Aorta (tissue), 5 donors: Measurements from ENCODE around the gene SPAG17. TPM values are rescaled to one million over a fixed set of nuclear protein-coding genes. Genes with fewer than 3 reads are reported as not detected.

Source experiments
- ATAC-seq: fragments of 200-7000 bp; cut with Tn5 transposase; one replicate; pipeline ENCODE4 v1.9.1; 2022; ENCODE audit warnings: moderate library complexity; ENCODE audit not compliant: low FRiP score
- DNase-seq, 2 donors: peaks; one replicate each; pipeline ENCODE4 v3.0.0-alpha.2; 2020
- H3K27ac ChIP-seq, 2 donors: one replicate each; pipeline ENCODE4 v1.5.1; 2013; ENCODE audit warnings: low read length in 2 of 2, mild to moderate bottlenecking in 2 of 2, moderate library complexity in 2 of 2, control low read depth in 1 of 2, inconsistent platforms in 1 of 2, low read depth in 1 of 2
- H3K27me3 ChIP-seq, 2 donors: one replicate each; pipeline ENCODE4 v1.6.1; 2013; ENCODE audit warnings: control low read depth in 1 of 2, low read length in 1 of 2, mild to moderate bottlenecking in 1 of 2, moderate library complexity in 1 of 2; ENCODE audit not compliant: insufficient read depth in 2 of 2, control insufficient read depth in 1 of 2
- H3K36me3 ChIP-seq, 2 donors: one replicate each; pipeline ENCODE4 v1.6.1; 2013; ENCODE audit warnings: control low read depth in 1 of 2, low read length in 1 of 2, mild to moderate bottlenecking in 1 of 2; ENCODE audit not compliant: insufficient read depth in 2 of 2, control insufficient read depth in 1 of 2
- H3K4me1 ChIP-seq, 2 donors: one replicate each; pipeline ENCODE4 v1.6.1; 2013; ENCODE audit warnings: low read length in 2 of 2, control low read depth in 1 of 2, mild to moderate bottlenecking in 1 of 2, moderate library complexity in 1 of 2; ENCODE audit not compliant: insufficient read depth in 2 of 2, control insufficient read depth in 1 of 2
- H3K4me3 ChIP-seq, 2 donors: one replicate each; pipeline ENCODE4 v1.5.1; 2013; ENCODE audit warnings: low read length in 2 of 2, control low read depth in 1 of 2, mild to moderate bottlenecking in 1 of 2
- H3K9me3 ChIP-seq: one replicate; pipeline ENCODE4 v1.6.1; 2013; ENCODE audit warnings: mild to moderate bottlenecking, low read length; ENCODE audit not compliant: control insufficient read depth
- WGBS, 2 donors: extraction: QIAGEN DNeasy Blood & Tissue Kit; methylation state at CpG; one replicate each; pipeline ENCODE4 v1.1.7; 2013; 5-methylcytosine and 5-hydroxymethylcytosine counted together
- intact Hi-C, 2 donors: fragments of 100-400 bp; cut with DNase I; formaldehyde crosslinking; loops; one replicate each; pipeline versions ENCODE4 v1.14.2 to v1.15.0; 2022
- polyA plus RNA-seq, 2 donors: library from polyadenylated mRNA; stranded (reverse); fragments of 200-250 nt; gene quantifications; one replicate each; pipeline ENCODE4 v1.2.3, GENCODE V29; 2013
- total RNA-seq, 2 donors: library from RNA; stranded (reverse); fragmentation: NEBNext Ultra II Directional; extraction: Animal tissue kit (Norgen Biotek cat#: 25700); gene quantifications; one replicate each; pipeline ENCODE4 v1.2.1, GENCODE V29; 2021
- donor health status: healthy with polysubstance abuse.
- donor health status: Bipolar disorder and iron deficiency.
- donor health status: DM: no; HTN: no; CAD: no.
- donor health status: DM: no; HTN: no; CAD: no.
- donor health status: DM: yes; HTN: yes; CAD: no.

The SPAG17 gene
- total and polyA plus RNA-seq, 4 donors: 0.06 TPM; not detected in 3

- H3K36me3 ChIP-seq: no peaks in the 10 kb centered on the region
- WGBS, 2 donors: 84% methylated on average over 5 of the region's 5 CpGs
- DNase-seq (no peak), ATAC-seq (no peak)
- no peak overlapping the region for H3K4me3 ChIP-seq
- H3K9me3 ChIP-seq: no peaks in the 10 kb centered on the region
- no peaks in the 10 kb centered on the region for H3K27me3 ChIP-seq
- no peak overlapping the region for H3K27ac ChIP-seq
- intact Hi-C loops: no loop called here
- H3K4me1 ChIP-seq: no peaks in the 10 kb centered on the region
Observed at GRCh38 chr1:117981455-117982192, 203.4 kb downstream of the SPAG17 start.

- Histone ChIP-seq H3K9me3 (no peaks in the 10 kb centered on the region), H3K36me3 (no peaks in the 10 kb centered on the region), H3K27me3 (no peaks in the 10 kb centered on the region), H3K4me3 (no peak overlapping the region), H3K4me1 (no peaks in the 10 kb centered on the region), H3K27ac (no peak overlapping the region)
- intact Hi-C loops: no loop called here
- DNase-seq (no peak), ATAC-seq (no peak)
- WGBS, 2 donors: 69 to 75% methylated on average over 3 of the region's 3 CpGs
Observed at GRCh38 chr1:117976381-117976780, 208.6 kb downstream of the SPAG17 start.

- intact Hi-C loops: no loop called here
Observed at GRCh38 chr1:117971777-117972176, 213.3 kb downstream of the SPAG17 start.

DNA sequence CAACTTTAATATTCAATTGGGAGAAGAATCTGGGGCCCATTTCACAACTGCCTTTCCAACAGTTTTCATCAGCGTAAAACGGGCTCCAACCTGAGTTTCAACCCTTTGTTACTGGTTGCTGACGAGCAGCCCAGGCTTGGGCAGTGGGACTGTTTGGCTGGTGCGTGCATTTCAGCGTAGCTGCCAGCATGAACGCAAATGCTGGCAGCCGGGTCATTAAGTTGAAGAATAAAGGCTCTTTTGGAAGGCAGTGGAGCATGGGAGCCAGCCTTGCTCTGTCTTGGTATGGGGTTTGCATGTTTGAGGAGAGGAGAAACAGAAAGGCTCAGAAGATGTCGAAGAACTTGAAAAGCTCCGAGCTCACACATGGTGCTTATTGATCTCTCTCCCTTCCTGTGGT lies 214.8 kb downstream of the SPAG17 start:
- Histone ChIP-seq H3K4me3 (no peak overlapping the region), H3K4me1 (peaks cover 0 to 2% of the 10 kb centered on the region in 2 donors), H3K27me3 (no peaks in the 10 kb centered on the region), H3K36me3 (no peaks in the 10 kb centered on the region), H3K27ac (no peak overlapping the region), H3K9me3 (no peaks in the 10 kb centered on the region)
- intact Hi-C loops: no loop called here
- DNase-seq (no peak), ATAC-seq (no peak)
- WGBS, 2 donors: 37 to 41% methylated on average over 9 of the region's 9 CpGs

More at GRCh38 chr1:117971777-117972176, 213.3 kb downstream of the SPAG17 start:
- H3K4me1 ChIP-seq: peaks cover 0 to 2% of the 10 kb centered on the region in 2 donors
- DNase-seq (no peak), ATAC-seq (no peak)
- no peaks in the 10 kb centered on the region for H3K9me3 ChIP-seq
- H3K27me3 ChIP-seq: no peaks in the 10 kb centered on the region
- no peaks in the 10 kb centered on the region for H3K36me3 ChIP-seq
- no peak overlapping the region for H3K4me3 ChIP-seq
- H3K27ac ChIP-seq: no peak overlapping the region

DNA sequence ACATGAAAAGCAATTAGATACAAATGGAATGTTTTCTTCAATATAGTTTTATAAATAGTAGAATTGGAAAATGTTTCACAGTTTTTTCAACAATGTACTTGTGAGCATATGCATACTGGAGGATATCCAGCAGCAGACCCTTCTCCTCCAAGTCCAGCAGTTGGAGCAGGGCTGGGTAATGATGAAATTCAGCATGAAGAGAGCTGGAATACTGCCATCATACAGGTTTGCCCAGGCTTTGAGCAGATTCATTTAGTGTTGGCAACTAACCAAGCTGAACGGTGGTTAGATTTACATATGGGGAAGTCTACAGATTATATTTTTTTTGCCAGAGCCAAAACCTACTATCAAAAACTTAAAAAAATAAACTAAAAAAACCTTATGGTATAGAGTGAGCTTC lies 217.1 kb downstream of the SPAG17 start:
- ATAC-seq (no peak), DNase-seq (no peak)
- no peak overlapping the region for H3K27ac ChIP-seq
- no peak overlapping the region for H3K4me3 ChIP-seq
- peaks cover 0 to 2% of the 10 kb centered on the region in 2 donors for H3K4me1 ChIP-seq
- no peaks in the 10 kb centered on the region for H3K27me3 ChIP-seq
- WGBS, 2 donors: 0% methylated on average over 1 of the region's 1 CpG
- intact Hi-C loops: no loop called here
- H3K36me3 ChIP-seq: peaks cover 0 to 2% of the 10 kb centered on the region in 2 donors
- no peaks in the 10 kb centered on the region for H3K9me3 ChIP-seq

DNA sequence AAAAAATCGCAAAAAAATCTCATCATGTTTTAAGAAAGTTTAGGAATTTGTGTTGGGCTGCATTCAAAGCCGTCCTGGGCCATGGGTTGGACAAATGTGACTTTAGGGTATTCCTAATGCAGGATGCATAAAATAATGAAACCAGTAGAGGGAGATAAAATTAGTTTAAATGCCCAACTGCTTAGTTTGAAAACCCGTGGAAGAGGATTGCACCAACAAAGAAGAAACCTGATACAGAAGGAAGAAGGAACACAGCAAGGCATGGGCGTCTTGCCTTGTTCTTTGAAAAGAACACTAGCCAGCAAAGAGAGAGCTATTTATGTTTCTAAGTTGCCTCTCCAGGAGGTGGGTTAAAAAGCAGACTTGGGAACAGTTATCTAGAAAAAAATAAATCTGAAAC lies 217.6 kb downstream of the SPAG17 start:
- 35% methylated on average over 4 of the region's 4 CpGs for WGBS, 2 donors

DNA sequence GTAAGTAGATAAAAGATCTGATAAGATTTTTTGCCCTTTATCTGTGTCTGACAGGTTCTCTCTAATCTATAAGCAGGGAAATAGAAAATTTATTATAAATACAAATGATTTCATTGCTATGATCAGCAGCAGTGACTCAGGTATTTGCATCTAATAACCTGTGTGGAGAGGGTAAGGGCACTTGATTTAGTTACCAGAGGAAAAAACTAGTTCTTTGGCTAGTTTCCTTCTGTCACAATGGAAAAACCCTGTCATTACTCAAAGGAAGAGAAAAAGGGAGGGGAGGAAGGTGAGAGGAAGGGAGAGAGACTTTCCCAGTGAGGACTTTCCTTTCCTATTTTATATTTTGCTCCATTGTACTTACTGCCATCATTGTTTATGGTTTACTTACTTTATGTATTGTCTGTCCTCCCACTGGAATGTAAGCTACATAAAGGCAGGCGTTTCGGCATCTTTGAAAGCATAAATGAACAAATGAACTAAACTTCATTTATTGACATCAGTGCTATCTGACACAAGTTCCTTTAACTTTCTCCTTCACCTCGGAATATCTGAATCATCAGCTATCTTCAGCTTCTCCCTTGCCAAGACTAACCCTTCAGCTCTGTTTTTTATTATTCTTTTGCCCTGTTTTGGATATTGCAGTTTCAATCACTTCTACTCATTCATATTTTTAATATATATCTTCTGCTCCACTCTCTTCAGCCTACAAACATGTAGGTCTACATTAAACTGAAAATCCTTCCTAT lies 220.6 kb downstream of the SPAG17 start:
- Histone ChIP-seq H3K36me3 (peaks cover 0 to 3% of the 10 kb centered on the region in 2 donors), H3K27ac (no peak overlapping the region), H3K27me3 (no peaks in the 10 kb centered on the region), H3K4me1 (peaks cover 0 to 2% of the 10 kb centered on the region in 2 donors), H3K9me3 (no peaks in the 10 kb centered on the region), H3K4me3 (no peak overlapping the region)
- 71 to 77% methylated on average over 3 of the region's 3 CpGs for WGBS, 2 donors
- ATAC-seq (no peak), DNase-seq (no peak)
- intact Hi-C loops: no loop called here

More for the DNA sequence above, 217.6 kb downstream of the SPAG17 start:
- DNase-seq: no peak
- Histone ChIP-seq H3K36me3 (peaks cover 0 to 2% of the 10 kb centered on the region in 2 donors), H3K4me1 (peaks cover 0 to 2% of the 10 kb centered on the region in 2 donors), H3K27ac (no peak overlapping the region), H3K27me3 (no peaks in the 10 kb centered on the region), H3K4me3 (no peak overlapping the region), H3K9me3 (no peaks in the 10 kb centered on the region)
- intact Hi-C loops: no loop called here
- no peak for ATAC-seq

DNA sequence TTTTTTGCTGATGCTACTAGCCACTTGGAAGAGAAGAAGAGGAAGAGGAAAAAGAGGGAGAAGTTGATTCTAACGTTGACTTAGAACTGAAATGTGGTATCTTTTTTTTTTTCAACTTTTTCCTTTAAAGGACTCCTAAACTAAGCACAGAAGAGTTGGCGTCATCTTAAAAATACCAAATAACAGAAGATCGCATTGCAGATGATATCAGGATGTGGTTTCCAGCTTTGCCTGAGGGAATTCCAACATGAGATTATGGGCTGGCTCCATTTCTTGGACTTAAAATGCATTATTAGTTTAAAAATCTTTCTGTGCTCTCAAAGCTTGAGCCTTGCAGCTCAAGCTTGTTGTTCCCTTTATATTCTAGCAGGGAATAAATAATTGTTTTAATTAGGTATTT lies 225.7 kb downstream of the SPAG17 start:
- no peak for ATAC-seq

GRCh38 chr1:117952386-117952785 lies 232.6 kb downstream of the SPAG17 start:
- ATAC-seq (no peak), DNase-seq (no peak)
- intact Hi-C loops: no loop called here
- Histone ChIP-seq H3K36me3 (peaks cover 8 to 19% of the 10 kb centered on the region in 2 donors), H3K4me1 (no peaks in the 10 kb centered on the region), H3K4me3 (no peak overlapping the region), H3K9me3 (no peaks in the 10 kb centered on the region), H3K27me3 (no peaks in the 10 kb centered on the region), H3K27ac (no peak overlapping the region)
- 91% methylated on average over 1 of the region's 1 CpG for WGBS, 2 donors

More for the DNA sequence above, 225.7 kb downstream of the SPAG17 start:
- 72 to 80% methylated on average over 3 of the region's 3 CpGs for WGBS, 2 donors
- DNase-seq: no peak
- Histone ChIP-seq H3K27me3 (no peaks in the 10 kb centered on the region), H3K4me3 (no peak overlapping the region), H3K36me3 (peaks cover 3 to 4% of the 10 kb centered on the region in 2 donors), H3K4me1 (no peaks in the 10 kb centered on the region), H3K9me3 (no peaks in the 10 kb centered on the region), H3K27ac (no peak overlapping the region)
- intact Hi-C loops: no loop called here
